ENCODE data around the gene TWIST2. TPM values are rescaled to one million over a fixed set of nuclear protein-coding genes. Genes with fewer than 3 reads are reported as not detected.

The TWIST2 gene
- total RNA-seq, 4 donors from 2014 or later: 37.4 to 51.6 (median 47.4) TPM

DNA sequence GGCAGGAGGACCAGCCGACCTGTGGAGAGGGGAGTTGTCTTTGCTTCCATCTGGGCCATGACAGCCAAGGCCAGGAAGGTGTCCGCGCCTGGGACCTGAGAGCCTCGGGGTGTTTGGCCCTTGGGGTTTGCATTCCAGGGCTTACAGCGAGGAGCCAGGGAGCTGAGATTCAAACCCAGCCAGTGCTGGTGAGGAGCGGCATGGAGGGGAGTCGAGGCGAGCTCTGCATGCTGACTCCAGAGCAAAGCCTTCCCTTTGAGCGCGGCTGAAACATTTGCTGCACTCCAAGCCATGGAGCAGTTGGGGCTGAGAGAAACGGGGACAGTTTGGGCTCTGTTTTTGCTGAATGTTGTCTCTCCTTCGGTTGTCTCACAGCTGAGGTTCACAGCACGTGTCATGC lies 77.4 kb downstream of the TWIST2 start:
- Histone ChIP-seq H3K9me3 (no peaks in the 10 kb centered on the region), H3K4me1 (peaks cover 6 to 16% (median 14%) of the 10 kb centered on the region in 4 donors), H3K27ac (replicated peaks in 1 of 4) (no peak overlapping the region), H3K27me3 (peaks cover 0 to 27% (median 0%) of the 10 kb centered on the region in 4 donors), H3K36me3 (no peaks in the 10 kb centered on the region), H3K4me3 (no peak overlapping the region)
- DNase-seq (ENCODE audit: extremely low spot score): no peak
- WGBS: 93% methylated on average over 10 of the region's 13 CpGs
- intact Hi-C loops (cut with DNase I): no loop called here
- TF ChIP-seq EP300 (IDR thresholded peaks at IDR 0.05): no peak

GRCh38 chr2:238925816-238926521 lies 78.1 kb downstream of the TWIST2 start:
- Histone ChIP-seq H3K9me3 (no peaks in the 10 kb centered on the region), H3K4me1 (peaks cover 6 to 18% (median 15%) of the 10 kb centered on the region in 4 donors), H3K27ac (replicated peaks in 1 of 4) (no peak overlapping the region), H3K36me3 (no peaks in the 10 kb centered on the region), H3K4me3 (no peak overlapping the region), H3K27me3 (peaks cover 0 to 27% (median 0%) of the 10 kb centered on the region in 4 donors)
- no peak for TF ChIP-seq EP300 (IDR thresholded peaks at IDR 0.05)
- intact Hi-C loops (cut with DNase I): no loop called here
- DNase-seq (ENCODE audit: extremely low spot score): no peak
- 91% methylated on average over 20 of the region's 20 CpGs for WGBS

DNA sequence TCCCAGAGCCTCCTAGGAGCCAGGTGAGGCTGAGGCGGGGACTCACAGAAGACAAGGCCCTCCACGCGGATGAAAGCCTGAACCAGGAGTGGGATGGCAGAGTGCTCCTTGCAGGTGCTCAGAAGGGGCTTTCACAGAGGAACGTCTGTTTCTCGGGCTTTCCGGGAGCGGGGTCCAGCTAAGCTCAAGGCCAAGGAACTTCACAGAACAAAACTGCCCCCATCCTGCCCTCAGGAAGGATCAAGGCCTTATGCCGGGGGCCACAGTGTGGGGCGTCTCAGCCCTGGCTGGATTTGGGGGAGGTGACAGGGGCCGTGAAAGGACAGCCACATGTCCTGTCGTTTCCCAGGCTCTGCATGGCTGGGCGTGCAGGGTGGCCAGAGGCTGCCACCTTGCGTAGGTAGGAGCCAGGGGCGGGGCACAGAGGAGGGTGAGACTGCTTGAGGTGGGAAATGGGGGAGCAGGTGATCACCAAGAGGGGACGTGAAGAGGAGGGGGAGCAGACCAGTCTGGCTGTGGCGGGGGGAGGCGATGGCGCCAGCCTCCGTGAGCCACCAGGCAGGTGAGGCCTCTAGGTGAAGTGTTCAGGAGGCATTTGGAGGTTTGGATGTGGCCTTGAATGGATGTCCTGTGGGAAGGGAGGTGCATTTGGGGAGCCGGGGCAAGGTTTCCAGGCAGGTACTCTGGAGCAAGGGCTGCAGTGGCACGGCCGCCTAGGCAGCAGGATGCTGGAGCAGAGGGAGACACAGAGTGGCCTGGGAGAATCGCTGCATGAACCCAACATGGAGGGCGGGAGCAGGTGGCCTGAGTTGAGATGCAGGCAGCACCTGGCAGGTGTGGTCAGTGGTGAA lies 79.1 kb downstream of the TWIST2 start:
- Histone ChIP-seq H3K27ac (replicated peaks in 1 of 4) (no peak overlapping the region), H3K27me3 (peaks cover 0 to 26% (median 0%) of the 10 kb centered on the region in 4 donors), H3K4me1 (peaks cover 6 to 18% (median 15%) of the 10 kb centered on the region in 4 donors), H3K4me3 (no peak overlapping the region), H3K36me3 (no peaks in the 10 kb centered on the region), H3K9me3 (no peaks in the 10 kb centered on the region)
- no peak for DNase-seq (ENCODE audit: extremely low spot score)
- TF ChIP-seq POLR2A (IDR thresholded peaks at IDR 0.05; ENCODE audit: low read depth): no peak
- intact Hi-C loops (cut with DNase I): no loop called here
- WGBS: 91% methylated on average over 18 of the region's 24 CpGs

DNA sequence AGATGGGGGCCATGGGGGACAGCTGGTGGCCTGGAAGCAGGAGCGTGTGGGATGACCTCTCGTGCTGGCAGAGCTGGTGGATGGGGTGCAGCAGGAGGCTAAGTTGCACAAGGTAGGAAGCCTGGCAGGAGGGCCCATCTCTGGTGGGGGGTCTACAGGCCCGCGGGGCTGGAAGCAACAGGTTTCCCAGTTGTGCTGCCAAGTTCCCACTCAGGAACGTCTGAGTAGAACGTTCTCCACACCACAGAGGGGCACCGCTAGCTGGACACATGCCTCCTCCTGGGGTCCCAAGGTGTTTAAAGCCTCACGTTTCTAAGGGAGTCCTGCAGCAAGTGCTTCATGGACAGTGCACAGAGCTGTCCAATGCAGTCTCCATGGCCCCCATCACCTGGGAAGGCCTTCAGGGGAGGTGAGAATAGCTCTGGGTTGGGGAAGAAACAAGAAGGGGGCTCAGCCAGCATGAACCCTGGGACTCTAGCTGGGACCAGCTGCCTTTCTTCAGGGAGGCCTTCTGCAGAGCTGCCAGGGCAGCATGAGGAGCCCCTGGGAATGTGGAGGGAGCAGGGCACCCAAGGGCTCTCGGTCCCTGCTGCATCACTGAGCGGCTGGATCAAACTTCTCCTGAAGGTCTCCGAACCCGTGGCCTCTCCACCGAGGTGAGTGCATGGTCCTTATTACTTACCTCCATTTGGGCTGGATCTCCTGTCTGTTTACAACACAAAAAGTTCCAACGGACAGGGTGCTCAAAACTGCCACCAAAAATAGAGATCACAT lies 80.0 kb downstream of the TWIST2 start:
- H3K9me3 ChIP-seq: no peaks in the 10 kb centered on the region
- no peak overlapping the region for H3K4me3 ChIP-seq
- peaks cover 0 to 21% (median 0%) of the 10 kb centered on the region in 4 donors for H3K27me3 ChIP-seq
- 89% methylated on average over 12 of the region's 14 CpGs for WGBS
- DNase-seq (ENCODE audit: extremely low spot score): no peak
- H3K27ac ChIP-seq (replicated peaks in 1 of 4): no peak overlapping the region
- peaks cover 6 to 18% (median 15%) of the 10 kb centered on the region in 4 donors for H3K4me1 ChIP-seq
- TF ChIP-seq CTCF (IDR thresholded peaks at IDR 0.05): no peak
- no peak for TF ChIP-seq POLR2AphosphoS5 (IDR thresholded peaks at IDR 0.05)
- TF ChIP-seq POLR2A (IDR thresholded peaks at IDR 0.05; ENCODE audit: low read depth): no peak
- TF ChIP-seq EP300 (IDR thresholded peaks at IDR 0.05): no peak
- H3K36me3 ChIP-seq: no peaks in the 10 kb centered on the region
- intact Hi-C loops (cut with DNase I): no loop called here

DNA sequence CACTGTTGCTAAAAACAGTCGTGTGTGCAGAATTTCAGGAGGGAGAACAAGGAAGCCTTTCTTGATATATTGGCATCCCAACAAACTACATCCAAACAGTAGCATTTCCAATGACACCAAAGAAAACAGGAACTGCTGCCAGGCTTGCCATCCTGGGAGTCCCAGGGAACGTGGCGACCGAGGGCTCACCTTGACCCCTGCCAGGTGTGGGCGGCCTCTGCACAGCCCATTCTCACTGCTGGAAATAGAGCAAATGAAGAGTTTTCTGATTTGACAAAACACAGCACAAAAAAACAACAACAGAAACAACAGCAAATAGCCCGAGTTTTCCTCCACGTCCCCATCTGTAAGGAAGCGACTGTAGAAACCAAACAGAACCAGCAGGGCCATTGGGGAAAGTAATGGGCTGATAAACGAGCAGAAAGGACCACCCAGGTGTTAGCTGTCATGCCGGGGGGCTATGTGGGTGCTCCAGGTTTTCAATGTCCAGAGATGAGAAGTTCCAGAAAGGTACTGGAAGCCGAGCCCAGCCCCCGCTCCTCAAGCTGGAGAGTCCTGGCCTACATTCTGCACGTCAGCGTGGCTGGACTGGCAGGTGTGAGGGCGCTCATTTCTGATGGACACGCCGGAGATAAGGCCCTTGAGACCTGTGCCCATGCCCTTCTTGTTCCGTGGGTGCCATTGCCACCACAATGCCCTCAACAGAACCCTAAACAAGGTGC lies 80.8 kb downstream of the TWIST2 start:
- Histone ChIP-seq H3K27ac (replicated peaks in 1 of 4) (peak overlapping the region; percentile 29 to 68 (median 37)), H3K4me3 (no peak overlapping the region), H3K4me1 (peaks cover 6 to 18% (median 15%) of the 10 kb centered on the region in 4 donors), H3K36me3 (no peaks in the 10 kb centered on the region), H3K9me3 (peaks cover 0 to 6% (median 4%) of the 10 kb centered on the region in 4 donors), H3K27me3 (peaks cover 0 to 21% (median 0%) of the 10 kb centered on the region in 4 donors)
- no peak for TF ChIP-seq POLR2A (IDR thresholded peaks at IDR 0.05; ENCODE audit: low read depth)
- TF ChIP-seq EP300 (IDR thresholded peaks at IDR 0.05): no peak
- no peak for TF ChIP-seq POLR2AphosphoS5 (IDR thresholded peaks at IDR 0.05)
- no peak for TF ChIP-seq CTCF (IDR thresholded peaks at IDR 0.05)
- no peak for DNase-seq (ENCODE audit: extremely low spot score)
- intact Hi-C loops (cut with DNase I): no loop called here
- 81% methylated on average over 15 of the region's 18 CpGs for WGBS

Data from esophagus muscularis mucosa (tissue), 4 donors.